ENCODE measurements around the gene NEK6.

NEK6 gene

DNA sequence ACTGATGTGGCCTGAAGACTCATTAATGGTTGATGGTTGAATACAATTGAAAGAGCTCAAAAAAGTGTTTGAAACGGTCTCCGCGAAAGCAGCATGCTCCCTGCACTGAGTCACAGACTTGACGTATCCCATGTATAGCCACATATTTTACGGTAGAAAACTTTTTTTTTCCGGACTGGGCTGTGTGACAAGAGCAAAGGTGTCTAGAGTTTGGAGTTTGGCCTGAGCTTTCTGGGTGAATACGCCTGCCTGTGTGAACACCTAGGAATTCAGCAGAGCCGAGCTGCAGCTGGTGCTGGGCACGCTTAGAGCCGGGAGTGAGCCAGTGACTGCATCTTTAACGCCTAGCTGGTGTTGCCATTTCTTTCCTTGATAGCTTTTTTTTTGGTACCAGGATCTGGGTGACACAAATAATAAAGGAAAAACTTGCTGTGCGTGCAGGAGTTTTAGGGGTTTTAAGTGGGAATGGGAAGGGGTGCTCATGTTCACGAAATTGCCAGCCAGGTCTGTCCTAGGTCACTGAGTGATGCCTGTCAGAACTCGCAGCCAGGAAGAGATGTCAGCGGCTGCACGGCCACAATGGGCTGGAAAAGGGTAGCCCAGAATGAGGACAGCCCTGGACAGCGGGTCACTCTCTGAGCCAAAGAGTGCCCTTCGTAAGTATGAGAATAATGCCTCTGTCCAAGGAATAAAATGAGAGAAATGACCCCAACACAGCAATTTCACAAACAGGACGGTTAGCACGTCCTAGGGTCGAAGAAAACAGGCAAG is 105.8 kb downstream of the NEK6 start:
- no peaks in the 10 kb centered on the region for H3K36me3 ChIP-seq (replicated peaks)
- H3K27ac ChIP-seq = no peak overlapping the region
- no peak overlapping the region for H3K4me3 ChIP-seq (ENCODE audit: low read depth, low read length)
- no peak for DNase-seq
- no peaks in the 10 kb centered on the region for H3K27me3 ChIP-seq (replicated peaks)
- in situ Hi-C loops (cut with HindIII; ENCODE audit: low pct_ligation_motif_present, low sequenced_read_pairs) = no loop called here
- TF ChIP-seq, protein P1, sequence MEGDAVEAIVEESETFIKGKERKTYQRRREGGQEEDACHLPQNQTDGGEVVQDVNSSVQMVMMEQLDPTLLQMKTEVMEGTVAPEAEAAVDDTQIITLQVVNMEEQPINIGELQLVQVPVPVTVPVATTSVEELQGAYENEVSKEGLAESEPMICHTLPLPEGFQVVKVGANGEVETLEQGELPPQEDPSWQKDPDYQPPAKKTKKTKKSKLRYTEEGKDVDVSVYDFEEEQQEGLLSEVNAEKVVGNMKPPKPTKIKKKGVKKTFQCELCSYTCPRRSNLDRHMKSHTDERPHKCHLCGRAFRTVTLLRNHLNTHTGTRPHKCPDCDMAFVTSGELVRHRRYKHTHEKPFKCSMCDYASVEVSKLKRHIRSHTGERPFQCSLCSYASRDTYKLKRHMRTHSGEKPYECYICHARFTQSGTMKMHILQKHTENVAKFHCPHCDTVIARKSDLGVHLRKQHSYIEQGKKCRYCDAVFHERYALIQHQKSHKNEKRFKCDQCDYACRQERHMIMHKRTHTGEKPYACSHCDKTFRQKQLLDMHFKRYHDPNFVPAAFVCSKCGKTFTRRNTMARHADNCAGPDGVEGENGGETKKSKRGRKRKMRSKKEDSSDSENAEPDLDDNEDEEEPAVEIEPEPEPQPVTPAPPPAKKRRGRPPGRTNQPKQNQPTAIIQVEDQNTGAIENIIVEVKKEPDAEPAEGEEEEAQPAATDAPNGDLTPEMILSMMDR (IDR thresholded peaks at IDR 0.05; ENCODE audit: low read depth, low read length, missing control alignments) = no peak

- H3K4me3 ChIP-seq (ENCODE audit: low read depth, low read length) = no peak overlapping the region
- no peak overlapping the region for H3K27ac ChIP-seq
- no peaks in the 10 kb centered on the region for H3K27me3 ChIP-seq (replicated peaks)
- no peak for DNase-seq
- TF ChIP-seq, protein P1 (IDR thresholded peaks at IDR 0.05; ENCODE audit: low read depth, low read length, missing control alignments) = no peak
- no peaks in the 10 kb centered on the region for H3K36me3 ChIP-seq (replicated peaks)
- in situ Hi-C loops (cut with HindIII; ENCODE audit: low pct_ligation_motif_present, low sequenced_read_pairs) = no loop called here
Observed at GRCh38 chr9:124364141-124364540, 106.4 kb downstream of the NEK6 start.

DNA sequence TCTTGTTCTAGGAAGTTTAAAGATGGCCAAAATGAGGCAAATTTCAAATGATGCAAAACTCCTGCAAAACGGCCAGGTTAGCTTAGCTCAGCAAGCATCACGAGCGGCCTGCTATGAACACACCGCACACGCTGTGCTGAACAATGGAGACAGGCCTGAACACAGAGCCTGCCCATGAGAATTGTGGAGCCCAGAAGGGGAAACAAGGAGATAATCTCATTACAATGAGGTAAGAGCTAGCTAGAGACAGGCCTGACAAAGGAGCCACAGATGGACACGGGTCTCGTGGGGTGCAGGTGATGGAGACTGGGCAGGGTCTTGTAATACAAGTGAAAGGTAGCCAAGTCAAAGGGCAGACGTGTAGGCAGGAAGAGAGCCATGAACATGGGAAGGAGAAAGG is 107.3 kb downstream of the NEK6 start:
- TF ChIP-seq, protein P1 (IDR thresholded peaks at IDR 0.05; ENCODE audit: low read depth, low read length, missing control alignments) = no peak
- Histone ChIP-seq H3K4me3 (ENCODE audit: low read depth, low read length) (no peak overlapping the region), H3K36me3 (replicated peaks) (no peaks in the 10 kb centered on the region), H3K27ac (no peak overlapping the region), H3K27me3 (replicated peaks) (no peaks in the 10 kb centered on the region)
- in situ Hi-C loops (cut with HindIII; ENCODE audit: low pct_ligation_motif_present, low sequenced_read_pairs) = no loop called here
- no peak for DNase-seq

- H3K27me3 ChIP-seq (replicated peaks) = no peaks in the 10 kb centered on the region
- peak; percentile 76 for DNase-seq
- no peak overlapping the region for H3K4me3 ChIP-seq (ENCODE audit: low read depth, low read length)
- TF ChIP-seq, protein P1 (IDR thresholded peaks at IDR 0.05; ENCODE audit: low read depth, low read length, missing control alignments) = no peak
- no peaks in the 10 kb centered on the region for H3K36me3 ChIP-seq (replicated peaks)
- H3K27ac ChIP-seq = no peak overlapping the region
- in situ Hi-C loops (cut with HindIII; ENCODE audit: low pct_ligation_motif_present, low sequenced_read_pairs) = no loop called here
Observed at GRCh38 chr9:124366476-124367220, 108.9 kb downstream of the NEK6 start.

DNA sequence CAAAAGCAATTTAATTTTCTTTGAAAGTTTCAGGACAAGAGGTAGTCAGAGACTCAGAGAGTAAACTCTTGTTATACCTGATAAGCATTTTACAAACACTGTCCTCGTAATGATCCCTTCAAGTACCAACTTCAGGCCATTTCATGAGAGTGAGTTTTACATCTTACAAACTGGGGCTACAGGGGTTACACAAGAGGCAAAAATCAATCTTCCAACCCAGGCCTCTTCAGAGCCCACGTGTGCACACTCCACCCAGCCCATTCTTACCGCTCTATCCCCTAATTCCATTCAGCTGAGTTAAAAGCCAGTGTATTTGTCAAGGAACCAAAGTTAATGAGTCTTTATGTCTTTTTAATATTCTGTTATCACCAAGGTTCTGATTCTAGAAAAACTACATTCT is 110.9 kb downstream of the NEK6 start:
- Histone ChIP-seq H3K36me3 (replicated peaks) (no peaks in the 10 kb centered on the region), H3K27ac (no peak overlapping the region), H3K27me3 (replicated peaks) (no peaks in the 10 kb centered on the region), H3K4me3 (ENCODE audit: low read depth, low read length) (no peak overlapping the region)
- no peak for DNase-seq
- in situ Hi-C loops (cut with HindIII; ENCODE audit: low pct_ligation_motif_present, low sequenced_read_pairs) = no loop called here
- TF ChIP-seq, protein P1 (IDR thresholded peaks at IDR 0.05; ENCODE audit: low read depth, low read length, missing control alignments) = no peak

Measured in brain microvascular endothelial cell (primary cell).